Liver (tissue), 9 donors: ENCODE results near the gene ACOT6. TPM values are rescaled to one million over a fixed set of nuclear protein-coding genes. Genes with fewer than 3 reads are reported as not detected.
A peak's percentile ranks its signal among the peaks of the same experiment; 100 is the strongest.
"Not testable (repeated sequence)": the region's sequence is repeated elsewhere in the genome, so short reads cannot be mapped to it uniquely, and the experiment has no call there.

Source experiments
- DNase-seq: peaks from one replicate; pipeline ENCODE4 v3.0.0-alpha.2; 2017; ENCODE audit warnings: low spot score
- H3K27ac ChIP-seq, 2 donors: one replicate each; pipeline ENCODE4 v1.7.0; 2013; ENCODE audit warnings: inconsistent platforms in 2 of 2, low read length in 2 of 2, control low read depth in 1 of 2, low read depth in 1 of 2, mild to moderate bottlenecking in 1 of 2
- H3K27me3 ChIP-seq, 4 donors: one replicate each; pipeline versions ENCODE4 v1.6.1 to v1.7.0; 2013; ENCODE audit warnings: low read length in 3 of 4, inconsistent platforms in 1 of 4, mild to moderate bottlenecking in 1 of 4, moderate library complexity in 1 of 4; ENCODE audit not compliant: control insufficient read depth in 4 of 4, insufficient read depth in 4 of 4
- H3K36me3 ChIP-seq, 4 donors: one replicate each; pipeline versions ENCODE4 v1.6.1 to v1.7.0; 2013; ENCODE audit warnings: low read length in 3 of 4, mild to moderate bottlenecking in 3 of 4, low read depth in 1 of 4, moderate library complexity in 1 of 4; ENCODE audit not compliant: control insufficient read depth in 4 of 4, insufficient read depth in 3 of 4
- H3K4me1 ChIP-seq, 4 donors: one replicate each; pipeline versions ENCODE4 v1.6.1 to v1.7.0; 2013; ENCODE audit warnings: low read length in 3 of 4, mild to moderate bottlenecking in 3 of 4, moderate library complexity in 1 of 4; ENCODE audit not compliant: control insufficient read depth in 4 of 4, insufficient read depth in 4 of 4
- H3K4me3 ChIP-seq, 3 donors: one replicate each; pipeline versions ENCODE4 v1.6.1 to v1.7.0; 2013; ENCODE audit warnings: low read length in 3 of 3, control low read depth in 1 of 3, low read depth in 1 of 3, mild to moderate bottlenecking in 1 of 3
- H3K9ac ChIP-seq, 2 donors: one replicate each; pipeline ENCODE4 v1.7.0; 2013; ENCODE audit warnings: low read length in 2 of 2, mild to moderate bottlenecking in 2 of 2, moderate library complexity in 2 of 2, control low read depth in 1 of 2, low read depth in 1 of 2
- H3K9me3 ChIP-seq, 4 donors: one replicate each; pipeline versions ENCODE4 v1.6.1 to v1.7.0; 2013; ENCODE audit warnings: low read length in 3 of 4; ENCODE audit not compliant: control insufficient read depth in 4 of 4
- EGR1 ChIP-seq, 2 donors: IDR thresholded peaks; 2 replicates each; pipeline ENCODE4 v1.6.1; 2016 to 2018; ENCODE audit warnings: antibody characterized with exemption in 2 of 2, low read depth in 2 of 2
- GABPA ChIP-seq, 2 donors: IDR thresholded peaks in 1 of 2; conservative IDR thresholded peaks in 1 of 2; 2 replicates each; pipeline ENCODE4 v1.6.1; 2016; ENCODE audit warnings: antibody characterized with exemption in 2 of 2, mild to moderate bottlenecking in 1 of 2, moderate library complexity in 1 of 2
- HNF4A ChIP-seq, 2 donors: conservative IDR thresholded peaks; 2 replicates each; pipeline ENCODE4 v1.6.1; 2016; ENCODE audit warnings: antibody characterized with exemption in 2 of 2, mild to moderate bottlenecking in 2 of 2
- JUND ChIP-seq, 2 donors: IDR thresholded peaks; 2 replicates each; pipeline ENCODE4 v1.6.1; 2016; ENCODE audit warnings: antibody characterized with exemption in 2 of 2
- RAD21 ChIP-seq, 2 donors: IDR thresholded peaks; 2 replicates each; pipeline ENCODE4 v1.6.1; 2016; ENCODE audit warnings: antibody characterized with exemption in 2 of 2, mild to moderate bottlenecking in 2 of 2
- RXRA ChIP-seq, 2 donors: IDR thresholded peaks; 2 replicates each; pipeline ENCODE4 v1.6.1; 2017 to 2018; ENCODE audit warnings: antibody characterized with exemption in 2 of 2, mild to moderate bottlenecking in 1 of 2
- YY1 ChIP-seq: IDR thresholded peaks from 2 replicates; pipeline ENCODE4 v1.6.1; 2016; ENCODE audit warnings: antibody characterized with exemption, mild to moderate bottlenecking
- WGBS: extraction: QIAGEN DNeasy Blood & Tissue Kit; methylation state at CpG from one replicate; pipeline ENCODE4 v1.1.7; 2013; 5-methylcytosine and 5-hydroxymethylcytosine counted together
- polyA plus RNA-seq, 2 donors: library from polyadenylated mRNA; stranded (reverse) in 1 of 2; unstranded in 1 of 2; fragments of 200-250 nt in 1 of 2; fragments of >200 nt in 1 of 2; fragmentation: Nextera tagmentation in 1 of 2; extraction: Ambion mirVana in 1 of 2; gene quantifications; one replicate each; pipeline versions ENCODE4 v1.2.1 to v1.2.3, GENCODE V29; 2013 to 2015
- total RNA-seq, 2 donors: library from RNA; depleted of rRNA; stranded (reverse); fragments of >200 nt; gene quantifications; one replicate each; pipeline ENCODE4 v1.2.3, GENCODE V29; 2014
- TF ChIP-seq, protein P1 (sequence below): fragments of 150-350 bp; IDR thresholded peaks from 2 replicates; pipeline ENCODE4 v1.5.1; 2017; ENCODE audit warnings: improper control_type of control experiment, low read depth, low read length; ENCODE audit not compliant: missing input control
- TF ChIP-seq, protein P2 (sequence below): IDR thresholded peaks from 2 replicates; pipeline ENCODE4 v1.6.1; 2016; ENCODE audit warnings: antibody characterized with exemption
- donor health status: healthy.
- donor health status: healthy.
- donor health status: healthy.
- donor health status: healthy.
- donor health status: healthy.

ACOT6 gene
- total and polyA plus RNA-seq, 4 donors, result 0.65 to 1.1 (median 1.1) TPM; not detected in 1

DNA sequence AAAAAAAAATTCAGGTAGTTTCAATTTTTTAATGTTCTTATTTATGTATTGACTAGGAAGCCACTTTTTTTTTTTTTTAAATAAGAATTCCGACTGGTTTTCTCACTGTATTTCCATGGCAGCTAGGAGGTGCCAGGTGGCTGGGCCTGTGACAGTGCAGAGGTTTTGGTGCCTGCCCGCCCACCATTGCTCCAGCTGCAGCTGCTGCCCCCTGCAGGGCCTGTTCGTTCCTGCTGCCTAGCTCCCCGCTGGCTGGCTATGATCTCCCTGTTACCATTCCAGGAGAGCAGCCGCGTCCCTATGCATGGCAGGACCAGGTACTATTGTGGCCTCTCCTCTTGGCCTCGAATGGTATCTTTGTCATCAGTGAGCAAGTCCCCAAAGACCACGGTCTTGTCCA, 41.4 kb upstream of the ACOT6 start:
- H3K4me1 ChIP-seq, result peaks cover 2 to 26% (median 6%) of the 10 kb centered on the region in 4 donors
- not testable (repeated sequence) for H3K27me3 ChIP-seq, H3K36me3 ChIP-seq, H3K9ac ChIP-seq, H3K27ac ChIP-seq, H3K9me3 ChIP-seq
- peak; percentile 70 to 73 for TF ChIP-seq RAD21 (IDR thresholded peaks at IDR 0.05)
- peak; percentile 71 for TF ChIP-seq YY1
- TF ChIP-seq, protein P1, sequence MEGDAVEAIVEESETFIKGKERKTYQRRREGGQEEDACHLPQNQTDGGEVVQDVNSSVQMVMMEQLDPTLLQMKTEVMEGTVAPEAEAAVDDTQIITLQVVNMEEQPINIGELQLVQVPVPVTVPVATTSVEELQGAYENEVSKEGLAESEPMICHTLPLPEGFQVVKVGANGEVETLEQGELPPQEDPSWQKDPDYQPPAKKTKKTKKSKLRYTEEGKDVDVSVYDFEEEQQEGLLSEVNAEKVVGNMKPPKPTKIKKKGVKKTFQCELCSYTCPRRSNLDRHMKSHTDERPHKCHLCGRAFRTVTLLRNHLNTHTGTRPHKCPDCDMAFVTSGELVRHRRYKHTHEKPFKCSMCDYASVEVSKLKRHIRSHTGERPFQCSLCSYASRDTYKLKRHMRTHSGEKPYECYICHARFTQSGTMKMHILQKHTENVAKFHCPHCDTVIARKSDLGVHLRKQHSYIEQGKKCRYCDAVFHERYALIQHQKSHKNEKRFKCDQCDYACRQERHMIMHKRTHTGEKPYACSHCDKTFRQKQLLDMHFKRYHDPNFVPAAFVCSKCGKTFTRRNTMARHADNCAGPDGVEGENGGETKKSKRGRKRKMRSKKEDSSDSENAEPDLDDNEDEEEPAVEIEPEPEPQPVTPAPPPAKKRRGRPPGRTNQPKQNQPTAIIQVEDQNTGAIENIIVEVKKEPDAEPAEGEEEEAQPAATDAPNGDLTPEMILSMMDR, result peak; percentile 57
- peak overlapping the region in 1 of 3 donors; percentile 65 for H3K4me3 ChIP-seq
- DNase-seq, result peak; percentile 62
- 10% methylated on average over 8 of the region's 8 CpGs for WGBS

DNA sequence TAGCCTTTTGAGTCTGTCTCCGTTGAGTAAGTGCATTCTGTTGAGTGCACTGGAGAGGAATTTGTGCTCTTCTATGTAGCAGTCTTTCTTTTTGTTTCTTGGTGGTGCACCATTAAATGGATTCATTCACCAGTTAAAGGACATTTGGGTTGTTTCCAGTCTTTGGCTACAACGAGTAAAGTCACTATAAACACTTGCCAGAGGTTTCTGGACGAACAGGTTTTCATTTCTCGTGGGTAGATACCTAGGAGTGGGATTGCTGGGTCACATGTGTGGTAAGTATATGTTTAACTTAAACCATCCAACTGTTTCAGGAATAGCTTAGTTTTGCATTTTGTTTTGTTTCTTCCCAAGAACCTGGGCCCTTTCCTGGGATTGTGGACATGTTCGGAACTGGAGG, 39.3 kb upstream of the ACOT6 start:
- H3K4me1 ChIP-seq, result peaks cover 2 to 19% (median 9%) of the 10 kb centered on the region in 4 donors
- not testable (repeated sequence) for H3K9ac ChIP-seq, DNase-seq, H3K4me3 ChIP-seq, H3K9me3 ChIP-seq, H3K36me3 ChIP-seq, H3K27me3 ChIP-seq, H3K27ac ChIP-seq
- 68% methylated on average over 5 of the region's 5 CpGs for WGBS

DNA sequence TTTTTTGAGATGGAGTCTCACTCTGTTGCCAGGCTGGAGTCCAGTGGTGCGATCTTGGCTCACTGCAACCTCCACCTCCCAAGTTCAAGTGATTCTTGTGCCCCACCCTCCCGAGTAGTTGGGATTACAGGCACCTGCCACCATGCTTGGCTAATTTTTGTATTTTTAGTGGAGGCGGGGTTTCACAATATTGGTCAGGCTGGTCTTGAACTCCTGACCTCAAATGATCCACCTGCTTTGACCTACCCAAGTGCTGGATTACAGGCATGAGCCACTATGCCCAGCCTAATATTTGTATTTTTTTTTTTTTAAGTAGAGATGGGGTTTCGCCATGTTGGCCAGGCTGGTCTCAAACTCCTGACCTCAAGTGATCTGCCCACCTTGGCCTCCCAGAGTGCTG, 38.6 kb upstream of the ACOT6 start:
- H3K9me3 ChIP-seq, H3K9ac ChIP-seq, H3K27me3 ChIP-seq, DNase-seq, H3K36me3 ChIP-seq, H3K27ac ChIP-seq, H3K4me3 ChIP-seq: not testable (repeated sequence)
- TF ChIP-seq YY1 (peak; percentile 10), RXRA (IDR thresholded peaks at IDR 0.05) (peak; percentile 27 to 50)
- peaks cover 2 to 16% (median 8%) of the 10 kb centered on the region in 4 donors for H3K4me1 ChIP-seq
- 69% methylated on average over 4 of the region's 4 CpGs for WGBS

DNA sequence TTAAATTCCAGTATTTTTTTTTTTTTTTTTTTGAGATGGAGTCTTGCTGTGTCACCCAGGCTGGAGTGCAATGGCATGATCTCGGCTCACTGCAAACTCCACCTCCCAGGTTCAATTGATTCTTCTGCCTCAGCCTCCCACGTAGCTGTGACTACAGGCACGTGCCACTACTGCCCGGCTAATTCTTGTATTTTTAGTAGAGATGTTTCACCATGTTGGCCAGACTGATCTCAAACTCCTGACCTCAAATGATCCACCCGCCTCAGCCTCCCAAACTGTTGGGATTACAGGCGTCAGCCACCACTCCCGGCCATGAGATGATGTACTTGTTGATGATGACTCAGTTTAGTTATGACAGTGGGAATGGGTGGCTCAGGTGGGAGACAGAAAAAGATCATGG, 38.1 kb upstream of the ACOT6 start:
- DNase-seq, result peak; percentile 6
- not testable (repeated sequence) for H3K4me3 ChIP-seq, H3K9me3 ChIP-seq, H3K9ac ChIP-seq, H3K27ac ChIP-seq, H3K27me3 ChIP-seq, H3K36me3 ChIP-seq
- 68% methylated on average over 7 of the region's 7 CpGs for WGBS
- H3K4me1 ChIP-seq, result peaks cover 2 to 15% (median 8%) of the 10 kb centered on the region in 4 donors

DNA sequence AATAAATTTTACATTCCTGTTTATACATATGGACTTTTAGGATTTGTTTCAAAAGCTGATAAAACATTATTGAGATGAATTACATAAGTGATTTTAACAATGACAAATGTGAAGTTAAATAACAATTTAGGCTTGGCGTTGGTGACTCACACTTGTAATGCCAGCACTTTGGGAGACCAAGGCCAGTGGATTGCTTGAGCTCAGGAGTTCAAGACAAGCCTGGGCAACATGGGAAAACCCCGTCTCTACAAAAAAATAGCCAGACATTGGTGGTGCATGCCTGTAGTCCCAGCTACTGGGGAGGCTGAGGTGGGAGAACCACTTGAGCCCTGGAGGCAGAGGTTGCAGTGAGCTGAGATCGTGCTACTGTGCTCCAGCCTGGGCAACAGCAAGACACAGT, 35.9 kb upstream of the ACOT6 start:
- Histone ChIP-seq H3K4me3 (no peak overlapping the region), H3K4me1 (peaks cover 2 to 11% (median 6%) of the 10 kb centered on the region in 4 donors), H3K27me3 (no peaks in the 10 kb centered on the region), H3K36me3 (peaks cover 0 to 6% (median 2%) of the 10 kb centered on the region in 4 donors), H3K9ac (no peak overlapping the region), H3K27ac (no peak overlapping the region), H3K9me3 (no peaks in the 10 kb centered on the region)
- no peak for TF ChIP-seq JUND (IDR thresholded peaks at IDR 0.05)
- TF ChIP-seq, protein P1, result no peak
- TF ChIP-seq, protein P2, sequence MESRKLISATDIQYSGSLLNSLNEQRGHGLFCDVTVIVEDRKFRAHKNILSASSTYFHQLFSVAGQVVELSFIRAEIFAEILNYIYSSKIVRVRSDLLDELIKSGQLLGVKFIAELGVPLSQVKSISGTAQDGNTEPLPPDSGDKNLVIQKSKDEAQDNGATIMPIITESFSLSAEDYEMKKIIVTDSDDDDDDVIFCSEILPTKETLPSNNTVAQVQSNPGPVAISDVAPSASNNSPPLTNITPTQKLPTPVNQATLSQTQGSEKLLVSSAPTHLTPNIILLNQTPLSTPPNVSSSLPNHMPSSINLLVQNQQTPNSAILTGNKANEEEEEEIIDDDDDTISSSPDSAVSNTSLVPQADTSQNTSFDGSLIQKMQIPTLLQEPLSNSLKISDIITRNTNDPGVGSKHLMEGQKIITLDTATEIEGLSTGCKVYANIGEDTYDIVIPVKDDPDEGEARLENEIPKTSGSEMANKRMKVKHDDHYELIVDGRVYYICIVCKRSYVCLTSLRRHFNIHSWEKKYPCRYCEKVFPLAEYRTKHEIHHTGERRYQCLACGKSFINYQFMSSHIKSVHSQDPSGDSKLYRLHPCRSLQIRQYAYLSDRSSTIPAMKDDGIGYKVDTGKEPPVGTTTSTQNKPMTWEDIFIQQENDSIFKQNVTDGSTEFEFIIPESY, result no peak
- no peak for TF ChIP-seq GABPA (IDR thresholded peaks at IDR 0.05 in 1 of 2, conservative IDR thresholded peaks at IDR 0.05 in 1 of 2)
- TF ChIP-seq HNF4A (conservative IDR thresholded peaks at IDR 0.05), result no peak
- TF ChIP-seq EGR1 (IDR thresholded peaks at IDR 0.05; ENCODE audit: low read depth in 2 of 2), result no peak
- DNase-seq, result peak; percentile 9
- WGBS, result 84% methylated on average over 3 of the region's 3 CpGs
